HT1080 (cell line): ENCODE data around the gene TEX22. TPM values are rescaled to one million over a fixed set of nuclear protein-coding genes. Genes with fewer than 3 reads are reported as not detected.

ENCODE experiments used
- DNase-seq: peaks from one replicate; pipeline ENCODE4 v3.0.0-alpha.2; 2015; ENCODE audit warnings: low read depth
- total RNA-seq: library from RNA; depleted of rRNA; stranded (reverse); fragments of >200 nt; shearing (Covaris generic); gene quantifications from 2 replicates; pipeline ENCODE4 v1.2.3, GENCODE V29; 2014

TEX22 gene
- total RNA-seq, 1 experiment from 2014 or later: not detected

DNA sequence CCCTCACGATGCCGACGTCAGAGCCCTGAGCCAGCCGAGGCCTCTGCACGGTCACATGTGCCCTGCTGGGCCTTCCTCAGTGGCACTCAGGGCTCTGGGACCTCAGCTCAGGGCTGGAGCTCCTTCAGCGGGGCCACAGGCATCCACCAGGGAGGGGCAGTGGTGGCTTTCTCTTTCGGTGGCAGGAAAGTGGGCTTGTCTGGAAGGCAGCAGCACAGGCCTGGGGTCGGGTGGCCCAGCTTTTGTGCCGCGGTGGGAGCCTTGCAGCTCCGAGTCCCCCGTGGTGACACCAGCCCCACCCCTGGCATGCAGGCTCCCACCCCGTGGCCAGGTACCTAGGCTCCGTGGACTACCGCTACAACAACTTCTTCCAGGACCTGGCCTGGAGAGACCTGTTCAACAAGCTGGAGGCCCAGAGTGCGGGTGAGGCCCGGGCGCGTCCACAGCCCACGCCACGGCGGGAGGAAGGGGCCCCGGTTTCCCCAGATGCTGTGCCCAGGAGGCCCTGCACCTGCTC lies 14.2 kb upstream of the TEX22 start:
- no peak for DNase-seq

DNA sequence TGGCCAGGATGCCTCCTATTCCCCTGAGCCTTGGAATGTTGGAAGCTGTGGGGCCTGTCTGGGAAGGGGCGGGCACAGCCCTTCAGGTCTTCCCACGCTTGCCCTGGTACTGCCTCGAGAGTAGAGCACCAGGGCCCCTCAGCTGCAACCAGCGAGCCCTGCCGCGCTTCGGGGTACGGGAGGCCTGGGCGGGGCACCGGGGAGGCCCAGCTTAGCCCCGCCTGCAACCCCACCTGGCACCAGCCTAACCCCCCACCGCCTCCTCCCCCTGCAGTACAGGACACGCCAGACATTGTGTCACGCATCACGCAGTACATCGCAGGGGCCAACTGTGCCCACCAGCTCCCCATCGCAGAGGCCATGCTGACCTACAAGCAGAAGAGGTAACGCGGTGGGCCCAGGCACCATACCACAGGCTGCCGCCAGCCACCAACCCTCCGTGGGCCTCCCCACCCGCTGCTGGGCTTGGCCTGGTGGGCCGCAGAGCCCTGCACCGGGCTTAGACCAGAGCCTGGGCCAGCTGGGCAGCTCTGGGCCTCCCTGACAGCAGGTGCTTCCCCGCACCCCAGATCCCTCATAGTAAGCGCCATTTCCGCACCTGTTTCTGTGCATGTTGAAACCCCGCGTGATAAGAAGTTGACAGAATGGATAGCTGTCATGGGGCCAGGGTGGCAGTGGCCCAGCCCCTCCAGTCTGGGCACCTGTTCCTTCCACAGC lies 13.6 kb upstream of the TEX22 start:
- DNase-seq: no peak

DNA sequence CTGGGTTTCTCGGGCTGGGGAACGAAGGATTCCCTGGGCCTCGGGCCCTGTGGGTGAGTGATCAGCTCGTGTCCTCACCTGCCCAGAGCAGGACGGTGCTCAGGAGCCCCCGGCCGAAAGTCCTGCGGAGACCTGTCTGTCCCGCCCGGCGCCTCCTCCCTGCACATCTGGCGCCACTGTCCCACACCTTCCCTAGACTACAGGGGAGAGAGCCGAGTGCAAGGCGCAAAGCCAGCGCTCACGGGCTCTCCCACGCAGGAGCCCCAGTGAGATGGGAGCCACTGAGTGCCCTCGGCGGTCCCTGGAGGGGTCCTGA lies 13.1 kb upstream of the TEX22 start:
- DNase-seq: no peak

DNA sequence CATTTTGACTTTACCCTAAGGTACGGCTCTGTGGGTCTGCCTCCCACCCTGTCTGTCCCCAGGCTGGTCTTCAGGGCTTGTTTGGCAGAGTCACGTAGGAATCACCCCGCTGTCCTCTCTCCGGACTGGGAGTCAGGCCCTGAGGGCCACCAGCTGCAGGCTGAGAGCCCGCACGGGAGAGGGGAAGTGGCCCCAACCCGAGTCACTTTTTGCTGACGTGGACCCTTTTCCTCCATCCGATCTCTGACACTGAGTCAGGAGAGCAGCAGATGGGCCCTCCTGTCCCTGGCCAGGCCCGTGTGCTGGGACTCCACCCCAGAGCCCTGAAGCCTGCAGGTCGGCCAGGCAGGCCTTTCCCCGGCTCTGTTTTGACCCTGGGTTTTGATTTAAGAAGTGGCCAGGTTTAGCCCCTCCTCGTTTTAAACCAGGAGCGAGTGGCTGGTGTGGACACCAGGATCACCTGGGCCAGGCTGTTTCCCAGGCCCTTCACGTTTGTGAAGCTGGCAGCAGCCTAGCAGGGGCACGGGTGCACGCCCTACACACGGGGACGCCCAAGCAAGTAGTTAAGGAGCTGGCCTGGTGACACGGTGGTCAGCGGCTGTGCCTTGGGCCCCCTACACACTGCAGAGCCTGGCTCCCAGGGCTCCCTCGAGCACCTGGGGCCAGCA lies 12.5 kb upstream of the TEX22 start:
- DNase-seq: no peak

DNA sequence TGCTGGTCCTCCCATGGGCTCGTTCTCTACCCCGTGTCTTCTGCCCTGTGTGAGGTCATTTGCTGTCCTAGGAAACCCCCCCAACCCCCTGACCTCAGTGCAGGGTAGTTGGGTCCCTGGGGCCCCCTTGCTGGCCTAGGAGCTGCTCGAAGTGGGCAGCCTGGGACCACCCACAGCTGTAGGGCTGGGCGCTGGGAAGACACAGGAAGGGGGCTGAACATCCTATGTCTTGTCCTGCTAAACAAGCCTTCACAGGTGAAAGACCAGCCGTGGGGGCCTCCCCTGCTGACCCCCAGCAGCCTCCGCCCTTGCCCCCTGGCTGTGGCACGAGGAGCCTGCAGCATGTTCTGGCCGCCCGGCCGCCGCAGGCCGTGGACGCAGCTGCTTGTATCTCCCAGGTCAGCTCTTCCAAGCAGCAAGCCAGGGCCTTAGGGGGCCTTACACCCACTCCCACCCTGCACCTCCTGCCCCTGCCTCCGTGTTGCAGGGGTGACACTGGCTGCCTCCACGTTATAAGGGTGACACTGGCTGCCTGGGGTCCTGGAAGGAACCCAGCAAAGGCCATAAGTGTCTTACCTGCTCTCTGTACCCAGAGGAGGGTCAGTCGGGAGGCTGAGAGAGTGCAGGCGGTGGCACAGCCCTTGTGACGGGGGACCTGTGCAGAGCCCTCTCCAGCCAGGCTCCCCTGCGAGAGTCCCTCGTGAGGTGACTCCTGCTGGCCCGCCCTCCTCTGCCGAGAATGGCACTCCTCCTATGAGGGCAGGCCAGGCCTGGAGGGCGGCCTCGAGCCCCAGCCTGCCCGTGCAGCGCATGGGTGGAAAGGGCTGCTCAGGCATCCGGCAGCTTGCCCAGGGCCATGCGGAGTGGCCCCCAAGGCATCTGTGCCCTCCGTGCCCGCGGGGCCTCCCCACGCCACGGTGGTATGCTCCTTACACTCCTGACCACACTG lies 11.5 kb upstream of the TEX22 start:
- no peak for DNase-seq

DNA sequence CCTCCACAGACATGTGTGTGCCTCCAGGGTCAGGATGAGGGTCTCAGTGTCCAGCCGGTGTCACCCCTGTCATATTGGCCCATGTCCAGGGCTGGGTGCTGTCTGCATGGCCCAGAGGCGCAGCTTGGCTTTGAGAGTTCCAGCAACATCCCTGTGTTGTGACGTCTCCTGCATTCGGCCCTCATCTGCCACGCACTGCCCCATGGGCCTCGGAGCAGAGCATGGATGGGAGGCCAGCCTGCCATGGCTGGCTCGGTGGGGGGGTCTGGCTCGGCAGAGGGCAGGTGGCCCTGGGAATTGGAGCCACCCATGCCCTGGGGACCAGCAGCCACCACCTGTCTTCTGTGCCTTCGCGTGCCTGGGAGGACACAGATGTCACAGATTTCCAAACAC lies 10.8 kb upstream of the TEX22 start:
- no peak for DNase-seq

DNA sequence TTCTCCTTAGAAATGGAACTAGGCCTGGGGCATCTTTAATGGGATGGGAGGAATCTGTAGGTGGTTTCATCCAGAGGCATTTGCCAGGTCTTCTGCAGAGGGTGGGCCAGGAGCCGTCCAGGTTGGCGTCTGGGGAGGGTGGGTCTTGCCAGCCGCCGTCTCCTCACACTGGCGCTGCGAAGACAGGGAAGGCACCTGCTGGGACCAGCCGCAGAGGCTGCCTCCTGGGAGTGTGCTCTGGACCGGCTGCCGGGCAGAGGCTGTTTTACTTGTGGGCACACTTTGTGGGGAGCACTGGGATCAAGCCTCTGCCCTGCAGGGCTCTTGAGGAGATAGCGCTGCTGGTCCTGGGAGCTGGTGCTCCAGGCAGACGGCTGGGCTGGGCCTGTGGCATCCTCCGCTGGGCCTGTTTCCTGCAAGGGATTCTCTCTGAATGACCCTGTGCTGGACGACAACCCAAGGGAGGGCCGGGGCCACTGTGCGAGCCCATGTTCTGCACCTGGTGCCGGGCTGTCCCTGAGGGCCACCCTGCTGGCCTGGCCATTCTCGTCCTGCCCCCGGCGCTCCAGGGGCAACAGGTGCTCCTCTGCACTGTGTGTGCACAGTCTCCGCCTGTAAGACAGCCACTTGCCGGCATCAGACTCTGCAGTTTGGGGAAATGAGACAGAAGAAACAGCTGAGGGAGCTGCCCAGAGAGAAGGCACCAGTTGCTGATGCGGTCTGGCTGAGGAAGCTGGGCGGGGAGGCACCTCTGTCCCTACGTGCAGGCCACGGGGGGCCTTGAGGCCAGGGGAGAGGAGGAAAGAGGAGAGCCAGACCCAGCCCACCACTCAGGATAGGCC lies 10.0 kb upstream of the TEX22 start:
- no peak for DNase-seq

DNA sequence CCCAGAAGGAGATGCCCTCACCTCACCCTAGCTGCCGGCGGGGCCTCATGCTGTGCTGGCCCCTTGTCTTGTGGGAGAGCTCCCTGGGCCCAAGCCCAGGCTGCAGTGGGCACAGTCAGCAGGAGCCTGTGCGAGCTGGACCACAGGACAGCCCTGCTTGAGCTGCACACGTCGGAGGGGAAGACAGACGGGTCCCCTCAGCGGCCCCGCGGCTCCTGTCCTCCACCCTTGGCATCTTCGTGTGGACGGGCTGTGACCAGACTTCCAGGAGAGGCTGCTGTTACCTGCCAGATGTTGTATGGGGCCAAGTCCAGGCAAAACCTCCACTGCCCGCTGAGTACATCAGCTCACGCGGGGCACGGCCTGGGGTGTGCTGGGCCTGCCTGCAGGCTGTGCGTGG lies 9.4 kb upstream of the TEX22 start:
- DNase-seq: no peak

DNA sequence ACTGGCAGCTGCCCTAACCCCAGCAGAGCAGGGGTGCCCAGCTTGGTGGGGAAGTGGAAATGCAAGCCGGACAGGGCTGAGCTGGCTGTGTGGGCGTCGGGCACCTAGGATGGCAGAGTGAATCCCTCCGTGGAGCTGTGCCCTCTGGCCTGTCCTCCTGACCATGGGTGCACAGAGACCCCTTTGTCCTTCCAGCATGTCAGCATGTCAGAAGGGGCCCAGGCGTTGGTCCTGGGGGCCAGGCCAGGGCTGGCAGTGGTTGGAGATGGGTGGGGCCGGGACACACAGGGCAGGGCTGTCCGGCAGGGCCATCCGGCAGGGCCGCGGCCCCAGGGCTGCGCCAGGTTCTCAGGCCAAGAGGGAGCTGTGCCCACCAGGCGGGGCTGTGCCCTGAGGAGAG lies 8.8 kb upstream of the TEX22 start:
- no peak for DNase-seq

DNA sequence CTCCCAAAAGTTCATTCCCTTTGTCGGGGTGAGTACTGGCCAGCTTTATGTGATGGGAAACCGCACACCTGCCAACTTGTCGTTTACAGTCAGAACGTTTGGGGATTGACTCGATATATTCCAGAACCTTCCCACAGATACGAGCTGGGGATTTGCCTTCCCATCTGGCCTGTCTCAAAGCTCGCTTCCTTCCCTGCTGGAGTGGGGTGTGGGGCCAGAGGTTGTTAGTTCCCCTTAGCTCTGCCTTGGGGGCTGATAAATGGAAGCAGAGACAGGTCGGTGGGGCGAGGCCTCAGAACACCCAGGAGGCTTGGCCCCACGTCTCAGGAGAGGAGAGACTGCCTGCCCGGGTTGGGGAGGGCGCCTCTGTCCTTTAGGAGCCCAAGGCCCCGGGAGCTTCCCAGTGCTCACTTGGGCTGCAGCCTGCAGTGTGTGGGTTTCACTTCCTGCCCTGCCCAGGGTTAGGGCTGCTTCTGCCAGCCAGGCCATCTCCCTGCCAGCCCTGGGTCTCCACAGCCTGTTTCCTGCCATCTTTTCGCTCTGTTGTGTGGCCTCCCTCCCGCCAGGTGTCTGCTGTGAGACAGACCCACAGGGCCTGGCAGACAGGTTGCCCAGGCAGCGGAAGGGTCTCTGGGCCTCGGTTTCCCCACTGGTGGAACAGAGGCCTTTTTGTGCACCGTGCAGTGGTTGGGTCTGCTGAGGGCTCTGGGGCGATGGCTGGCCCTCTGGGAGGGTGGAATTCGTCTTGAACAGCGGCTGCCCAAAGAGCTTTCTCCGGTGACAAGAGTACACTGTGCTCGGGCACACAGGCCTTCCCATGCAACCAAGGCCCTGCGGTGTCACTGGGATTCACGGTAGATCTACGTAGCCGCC lies 8.1 kb upstream of the TEX22 start:
- DNase-seq: no peak

DNA sequence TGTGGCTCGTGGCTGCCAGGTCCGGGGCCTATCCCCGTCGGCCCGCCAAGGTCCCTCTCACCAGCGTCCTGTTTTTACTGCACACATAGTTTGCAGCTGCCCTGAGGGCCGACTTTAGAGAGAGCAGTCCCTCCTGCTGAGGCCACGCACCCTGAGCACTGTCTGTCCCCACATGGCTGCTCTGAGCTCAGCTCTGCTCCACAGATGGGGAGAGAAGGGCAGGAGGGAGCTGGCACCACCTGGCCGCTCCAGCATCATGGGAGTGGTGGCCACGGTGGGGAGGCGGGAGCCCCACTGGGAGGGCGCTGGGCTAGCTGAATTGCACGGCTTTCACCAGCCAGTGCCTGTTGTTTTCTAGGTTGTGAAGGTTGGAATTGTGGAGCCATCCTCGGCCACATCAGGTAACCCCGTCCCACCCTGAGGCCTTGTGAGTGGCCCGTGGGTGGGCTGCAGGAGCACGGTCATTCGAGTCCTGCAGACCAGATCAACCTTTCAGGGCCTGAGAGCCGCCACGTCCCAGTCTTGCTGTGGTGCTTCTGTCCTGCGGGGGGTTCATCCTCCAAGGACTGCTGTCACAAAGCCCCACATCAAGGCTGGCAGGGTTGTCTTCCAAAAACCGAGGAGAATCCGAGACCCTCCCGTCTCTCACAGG lies 7.4 kb upstream of the TEX22 start:
- no peak for DNase-seq

DNA sequence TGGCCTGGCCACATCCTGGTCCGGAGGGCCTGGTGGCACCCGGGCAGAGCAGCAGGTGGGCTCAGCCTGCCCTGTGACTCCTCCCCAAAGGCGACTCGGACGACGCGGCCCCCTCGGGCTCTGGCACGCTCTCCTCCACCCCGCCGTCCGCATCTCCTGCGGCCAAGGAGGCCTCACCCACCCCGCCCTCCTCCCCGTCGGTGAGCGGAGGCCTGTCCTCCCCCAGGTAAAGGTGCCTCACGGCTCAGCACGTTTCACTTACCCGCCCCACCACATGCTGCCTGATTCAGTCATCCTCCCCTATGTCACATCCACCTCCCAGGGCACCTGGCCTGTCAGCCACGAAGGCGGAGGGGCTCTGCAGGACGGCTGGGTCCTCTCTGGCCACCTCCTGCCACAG lies 6.8 kb upstream of the TEX22 start:
- DNase-seq: no peak

DNA sequence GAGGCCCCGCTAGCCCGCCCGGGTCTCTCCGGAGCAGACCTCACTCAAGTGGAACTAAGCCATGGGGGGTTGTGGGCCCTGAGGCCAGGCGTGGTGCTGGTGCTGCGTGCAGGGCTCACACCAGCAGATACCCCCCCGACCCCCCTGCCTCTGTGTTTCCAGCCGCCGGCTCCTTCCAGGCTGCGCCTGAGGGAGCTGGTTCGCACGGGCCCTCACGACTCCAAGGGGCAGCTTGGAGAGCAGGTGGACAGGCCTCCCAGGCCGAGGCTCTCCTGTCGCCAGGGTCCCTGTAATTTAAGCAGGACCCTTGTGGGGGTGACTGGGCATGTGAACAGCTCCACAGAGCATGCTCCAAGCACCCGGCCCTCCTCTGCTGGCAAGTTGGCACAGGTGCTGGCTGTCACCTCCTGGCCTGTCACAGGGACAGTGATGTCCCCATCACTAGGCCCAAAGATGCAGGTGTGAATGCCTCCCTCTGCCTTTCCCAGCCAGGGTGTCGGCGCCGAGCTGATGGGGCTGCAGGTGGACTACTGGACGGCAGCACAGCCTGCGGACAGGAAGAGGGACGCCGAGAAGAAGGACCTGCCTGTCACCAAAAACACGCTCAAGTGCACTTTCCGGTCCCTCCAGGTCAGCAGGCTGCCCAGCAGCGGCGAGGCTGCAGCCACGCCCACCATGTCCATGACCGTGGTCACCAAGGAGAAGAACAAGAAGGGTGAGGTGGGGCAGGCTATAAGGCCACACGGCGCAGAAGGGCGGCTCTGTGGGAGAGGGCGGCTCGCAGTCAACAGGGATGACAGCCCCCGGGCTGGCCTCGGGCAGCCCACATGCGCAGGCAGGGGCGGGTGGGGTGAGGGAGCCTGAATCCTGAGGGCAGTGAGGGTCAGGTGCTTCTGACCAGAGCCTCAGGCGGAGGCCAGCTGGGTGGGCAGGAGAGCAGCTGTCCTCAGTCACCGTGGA lies 5.9 kb upstream of the TEX22 start:
- no peak for DNase-seq

DNA sequence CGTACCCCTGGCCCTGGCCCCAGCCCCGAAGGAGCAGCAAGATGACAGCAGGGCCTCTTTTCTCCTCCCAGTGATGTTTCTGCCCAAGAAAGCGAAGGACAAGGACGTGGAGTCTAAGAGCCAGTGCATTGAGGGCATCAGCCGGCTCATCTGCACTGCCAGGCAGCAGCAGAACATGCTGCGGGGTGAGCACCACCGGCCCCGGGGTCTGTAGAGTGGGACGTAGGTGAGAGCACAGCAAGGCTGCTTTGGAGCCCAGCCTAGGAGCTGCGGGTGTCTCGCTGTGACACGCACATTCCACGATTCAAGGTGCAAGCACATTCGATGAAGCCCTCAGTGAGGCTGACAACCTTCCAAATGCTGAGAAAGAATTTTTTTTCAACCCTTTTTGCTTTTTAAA lies 5.2 kb upstream of the TEX22 start:
- DNase-seq: no peak

DNA sequence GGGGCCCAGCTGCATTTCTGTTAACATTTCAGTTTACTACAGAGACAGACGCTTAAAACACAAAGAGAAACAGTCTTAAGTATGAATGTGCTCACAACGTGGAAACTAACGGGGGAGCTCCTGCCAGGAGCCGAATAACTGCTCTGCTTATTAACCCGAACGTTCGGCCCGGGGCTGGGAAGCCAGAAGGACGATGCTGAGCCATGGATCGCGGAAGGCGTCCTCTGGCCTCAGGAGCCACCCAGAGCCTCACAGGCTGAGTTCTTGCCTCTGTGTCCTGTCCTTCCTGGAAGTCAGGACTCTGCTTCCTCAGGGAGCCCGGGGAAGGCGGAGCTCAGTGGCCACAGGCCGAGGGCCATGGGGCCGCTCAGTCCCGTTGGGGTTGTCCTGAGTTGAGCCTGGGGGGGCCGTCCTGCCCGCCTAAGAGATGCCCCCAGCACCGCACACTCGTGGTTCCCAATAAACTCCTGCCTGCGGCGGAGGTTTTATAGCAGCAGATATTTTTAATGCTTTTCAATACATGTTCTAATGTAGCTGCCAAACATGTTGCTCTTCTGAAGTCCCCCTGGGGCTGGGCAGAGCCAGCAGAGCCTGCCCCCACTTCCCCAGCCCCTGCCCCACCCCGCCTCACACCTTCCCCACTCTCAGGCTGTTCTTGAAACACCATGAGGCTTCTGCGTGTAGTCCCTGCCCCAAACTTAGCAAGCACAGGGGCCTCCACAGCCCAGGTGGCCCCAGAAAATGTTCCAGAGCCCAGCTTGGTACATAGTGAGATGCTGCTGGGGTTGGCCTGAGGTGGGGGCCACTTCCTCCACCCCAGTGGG lies 3.4 kb upstream of the TEX22 start:
- DNase-seq: no peak

DNA sequence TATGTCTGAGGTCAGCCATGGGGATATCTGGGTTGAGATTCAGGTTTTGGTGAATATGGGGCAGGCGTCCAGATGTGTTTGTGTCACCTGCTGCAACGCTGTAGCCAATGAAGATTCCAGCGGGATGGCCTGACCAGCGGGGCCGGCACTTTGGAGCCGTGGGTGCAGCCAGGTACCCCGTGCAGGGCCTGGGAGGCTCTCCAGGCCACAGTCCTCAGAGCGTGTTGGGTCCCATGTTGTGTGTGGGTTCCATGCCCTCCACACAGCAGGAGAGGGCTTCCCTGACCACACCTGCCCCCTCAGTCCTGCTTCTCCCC lies 2.8 kb upstream of the TEX22 start:
- DNase-seq: no peak

DNA sequence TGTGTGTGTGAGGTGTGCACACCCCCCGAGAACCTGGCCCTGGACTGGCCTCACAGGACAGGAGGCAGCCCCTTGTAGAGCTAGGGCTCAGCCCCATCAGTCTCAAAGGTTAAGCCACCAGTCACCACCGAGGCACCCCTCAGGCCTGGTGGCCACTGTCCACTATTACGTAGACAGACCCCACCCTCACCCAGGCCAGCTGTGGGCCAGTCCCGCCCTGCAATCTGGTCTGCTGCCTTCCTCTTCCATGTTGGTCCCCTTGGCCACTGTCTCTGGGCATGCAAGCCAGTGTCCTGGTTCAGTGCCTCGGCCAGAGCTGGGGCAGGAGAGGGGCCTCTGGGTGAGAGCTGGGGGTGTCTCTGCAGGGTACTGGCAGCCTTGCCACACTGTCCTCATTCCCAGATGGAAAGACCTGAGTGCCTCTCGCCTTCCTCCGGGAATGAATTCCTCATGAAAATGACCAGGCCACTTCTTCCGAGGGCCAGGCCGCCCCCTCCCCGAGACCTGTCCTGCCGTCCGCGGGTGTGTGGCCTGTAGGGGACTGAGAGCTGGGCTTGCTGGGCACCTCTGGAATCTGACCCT lies 897 bp upstream of the TEX22 start:
- no peak for DNase-seq
